VCaP (cell line): ENCODE results near the gene SYNPO2.

Experiments used
- H3K27ac ChIP-seq: fragments of 450-650 bp; 2 replicates; pipeline ENCODE4 v1.5.1; 2017
- TF ChIP-seq, protein P1 (sequence below): fragments of 450-650 bp; conservative IDR thresholded peaks from 2 replicates; pipeline ENCODE4 v1.5.1; 2017; ENCODE audit warnings: mild to moderate bottlenecking, moderate library complexity

SYNPO2 gene

GRCh38 chr4:119081943-119082342 is 193.3 kb downstream of the SYNPO2 start:
- TF ChIP-seq, protein P1, sequence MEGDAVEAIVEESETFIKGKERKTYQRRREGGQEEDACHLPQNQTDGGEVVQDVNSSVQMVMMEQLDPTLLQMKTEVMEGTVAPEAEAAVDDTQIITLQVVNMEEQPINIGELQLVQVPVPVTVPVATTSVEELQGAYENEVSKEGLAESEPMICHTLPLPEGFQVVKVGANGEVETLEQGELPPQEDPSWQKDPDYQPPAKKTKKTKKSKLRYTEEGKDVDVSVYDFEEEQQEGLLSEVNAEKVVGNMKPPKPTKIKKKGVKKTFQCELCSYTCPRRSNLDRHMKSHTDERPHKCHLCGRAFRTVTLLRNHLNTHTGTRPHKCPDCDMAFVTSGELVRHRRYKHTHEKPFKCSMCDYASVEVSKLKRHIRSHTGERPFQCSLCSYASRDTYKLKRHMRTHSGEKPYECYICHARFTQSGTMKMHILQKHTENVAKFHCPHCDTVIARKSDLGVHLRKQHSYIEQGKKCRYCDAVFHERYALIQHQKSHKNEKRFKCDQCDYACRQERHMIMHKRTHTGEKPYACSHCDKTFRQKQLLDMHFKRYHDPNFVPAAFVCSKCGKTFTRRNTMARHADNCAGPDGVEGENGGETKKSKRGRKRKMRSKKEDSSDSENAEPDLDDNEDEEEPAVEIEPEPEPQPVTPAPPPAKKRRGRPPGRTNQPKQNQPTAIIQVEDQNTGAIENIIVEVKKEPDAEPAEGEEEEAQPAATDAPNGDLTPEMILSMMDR, result no peak
- H3K27ac ChIP-seq, result no peak overlapping the region; the same call in 1 of the 2 replicates

DNA sequence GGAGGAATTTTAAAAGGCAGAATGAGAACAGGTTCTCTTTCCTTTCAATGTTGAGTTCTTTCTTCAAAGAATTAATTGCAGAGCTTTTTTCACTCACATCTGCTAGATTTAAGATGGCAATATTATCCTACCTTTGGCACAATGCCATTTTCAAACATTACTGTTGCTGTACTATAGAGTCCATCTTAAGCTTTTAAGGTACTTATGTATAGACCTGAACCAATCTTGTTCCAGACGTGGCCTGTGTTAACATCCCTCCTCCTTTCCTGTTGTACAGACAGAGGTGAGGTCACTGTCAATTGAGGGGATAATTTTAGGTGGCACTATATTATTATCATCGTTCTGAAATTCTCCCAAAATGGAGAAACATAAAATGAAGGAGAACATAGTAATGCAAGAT is 194.0 kb downstream of the SYNPO2 start:
- H3K27ac ChIP-seq, result no peak overlapping the region
- TF ChIP-seq, protein P1, result no peak

DNA sequence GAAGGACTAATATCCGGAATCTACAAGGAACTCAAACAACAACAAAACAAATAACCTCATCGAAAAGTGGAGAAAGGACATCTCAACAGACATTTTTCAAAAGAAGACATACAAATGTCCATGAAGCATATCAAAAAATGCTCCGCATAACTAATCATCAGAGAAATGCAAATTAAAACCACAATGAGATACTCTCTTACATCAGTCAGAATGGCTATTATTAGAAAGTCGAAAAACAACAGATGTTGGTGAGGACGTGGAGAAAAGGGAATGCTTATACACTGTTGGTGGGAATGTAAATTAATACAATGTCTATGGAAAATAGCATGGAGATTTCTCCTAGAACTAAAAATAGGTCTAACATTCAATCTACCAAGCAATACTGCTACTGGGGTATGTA is 195.9 kb downstream of the SYNPO2 start:
- TF ChIP-seq, protein P1, result no peak
- H3K27ac ChIP-seq, result no peak overlapping the region

DNA sequence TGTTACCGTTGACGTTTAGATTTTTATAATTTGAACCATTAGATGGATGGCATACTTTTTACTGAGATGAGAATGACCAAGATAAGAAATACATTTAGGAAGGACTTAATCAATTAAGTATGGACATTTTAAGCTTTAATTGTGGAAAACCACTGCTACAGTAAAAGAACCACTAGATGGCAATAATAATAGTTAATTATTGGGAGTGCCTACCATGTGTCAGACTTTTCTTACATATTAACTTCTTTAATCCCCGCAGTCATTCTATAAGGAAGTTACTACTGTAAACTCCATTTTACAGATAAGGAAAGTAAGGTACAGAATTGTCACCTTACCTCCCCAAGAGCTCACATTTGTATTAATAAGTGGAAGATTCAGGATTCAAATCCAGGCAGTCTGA is 198.5 kb downstream of the SYNPO2 start:
- H3K27ac ChIP-seq, result no peak overlapping the region
- TF ChIP-seq, protein P1, result peak; percentile 34; the same call in 1 of the 2 replicates

- TF ChIP-seq, protein P1, result no peak
- H3K27ac ChIP-seq, result no peak overlapping the region
Measured at GRCh38 chr4:119087656-119088055, 199.0 kb downstream of the SYNPO2 start.

DNA sequence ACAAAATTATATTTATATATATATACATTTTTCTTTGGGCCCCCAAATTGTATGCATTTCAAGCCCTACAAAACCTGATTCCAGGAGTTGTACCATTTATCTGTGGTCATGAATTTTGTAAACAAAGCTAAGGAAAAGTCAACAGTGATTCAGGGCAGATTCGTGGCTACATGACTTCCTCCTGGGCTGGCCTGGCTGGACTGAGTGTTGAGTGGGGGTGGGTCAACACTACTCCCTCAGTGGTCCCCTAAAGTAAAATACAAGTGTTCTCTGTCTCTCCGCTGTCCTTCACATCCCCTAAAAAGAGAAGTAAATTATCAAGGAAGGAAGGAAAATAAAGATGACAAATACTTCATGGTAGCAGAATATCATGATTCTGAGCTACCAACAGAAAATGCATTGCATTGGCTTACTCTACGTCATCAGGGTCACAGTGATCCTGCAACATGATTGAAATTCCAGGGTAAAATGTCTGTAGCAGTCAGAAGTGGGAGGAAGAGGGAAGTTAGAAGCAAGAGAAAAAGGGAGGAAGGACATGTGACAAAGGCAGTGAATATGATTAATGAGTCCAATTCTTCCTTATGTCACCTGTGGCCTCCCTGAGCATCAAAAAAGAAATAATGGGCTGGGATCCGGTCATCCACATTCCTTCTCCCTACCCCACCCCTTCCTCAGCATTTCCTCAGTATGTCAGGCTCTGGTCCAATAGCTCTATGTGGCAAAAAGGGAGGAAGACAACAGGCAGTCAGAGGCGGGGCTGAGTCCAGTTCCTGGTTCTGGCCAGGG is 204.6 kb downstream of the SYNPO2 start:
- TF ChIP-seq, protein P1, result no peak

GRCh38 chr4:119097282-119097900 is 208.7 kb downstream of the SYNPO2 start:
- H3K27ac ChIP-seq, result no peak overlapping the region; the same call in 1 of the 2 replicates
- TF ChIP-seq, protein P1, result no peak

More for the DNA sequence above, 204.6 kb downstream of the SYNPO2 start:
- H3K27ac ChIP-seq, result no peak overlapping the region
